Left ventricle myocardium inferior (tissue), 1 donor: ENCODE data around the gene LRRC45. TPM values are rescaled to one million over a fixed set of nuclear protein-coding genes. Genes with fewer than 3 reads are reported as not detected.

Experiments
- DNase-seq: peaks from one replicate; pipeline ENCODE4 v3.0.0-alpha.2; 2020
- H3K27ac ChIP-seq: fragments of 200-600 bp; replicated peaks from 2 replicates; pipeline ENCODE4 v1.8.0; 2021
- H3K27me3 ChIP-seq: fragments of 200-600 bp; 2 replicates; pipeline ENCODE4 v1.8.0; 2021; ENCODE audit warnings: low read depth
- H3K36me3 ChIP-seq: fragments of 200-600 bp; 2 replicates; pipeline ENCODE4 v1.8.0; 2021
- H3K4me1 ChIP-seq: fragments of 200-600 bp; 2 replicates; pipeline ENCODE4 v1.8.0; 2021
- H3K4me3 ChIP-seq: fragments of 200-600 bp; 2 replicates; pipeline ENCODE4 v1.8.0; 2021; ENCODE audit warnings: mild to moderate bottlenecking, moderate library complexity
- H3K9me3 ChIP-seq: fragments of 200-600 bp; replicated peaks from 2 replicates; pipeline ENCODE4 v1.8.0; 2021
- CTCF ChIP-seq: fragments of 200-600 bp; IDR thresholded peaks from 2 replicates; pipeline ENCODE4 v1.8.0; 2021; ENCODE audit warnings: antibody characterized with exemption, mild to moderate bottlenecking, borderline replicate concordance
- intact Hi-C: fragments of 100-400 bp; cut with micrococcal nuclease; formaldehyde crosslinking; loops from one replicate; pipeline ENCODE4 v1.11.0; 2022
- total RNA-seq: library from RNA; stranded (reverse); fragmentation: NEBNext Ultra II Directional; extraction: Animal tissue kit (Norgen Biotek cat#: 25700); gene quantifications from one replicate; pipeline ENCODE4 v1.2.1, GENCODE V29; 2021
- donor health status: DM: no; HTN: yes; CAD: no; lungs with severe emphysema.

The LRRC45 gene
- total RNA-seq, 1 donor from 2014 or later: 4.3 TPM

GRCh38 chr17:82047914-82048570 lies 24.9 kb downstream of the LRRC45 start:
- Histone ChIP-seq H3K4me3 (no peak overlapping the region), H3K36me3 (peaks cover 34% of the 10 kb centered on the region), H3K9me3 (no peaks in the 10 kb centered on the region), H3K4me1 (peaks cover 32% of the 10 kb centered on the region), H3K27me3 (no peaks in the 10 kb centered on the region), H3K27ac (no peak overlapping the region)
- DNase-seq: no peak
- intact Hi-C loops: no loop called here
- TF ChIP-seq CTCF: no peak

- no peaks in the 10 kb centered on the region for H3K27me3 ChIP-seq
- H3K36me3 ChIP-seq: peaks cover 36% of the 10 kb centered on the region
- H3K4me3 ChIP-seq: no peak overlapping the region
- intact Hi-C loops: no loop called here
- no peaks in the 10 kb centered on the region for H3K9me3 ChIP-seq
- TF ChIP-seq CTCF: no peak
- H3K27ac ChIP-seq: no peak overlapping the region
- H3K4me1 ChIP-seq: peaks cover 37% of the 10 kb centered on the region
- DNase-seq: no peak
These were observed 25.5 kb downstream of the LRRC45 start for GRCh38 chr17:82048571-82048971.

- H3K36me3 ChIP-seq: peaks cover 42% of the 10 kb centered on the region
- H3K27ac ChIP-seq: no peak overlapping the region
- intact Hi-C loops: no loop called here
- no peaks in the 10 kb centered on the region for H3K9me3 ChIP-seq
- no peaks in the 10 kb centered on the region for H3K27me3 ChIP-seq
- no peak for TF ChIP-seq CTCF
- H3K4me3 ChIP-seq: no peak overlapping the region
- DNase-seq: no peak
- peaks cover 42% of the 10 kb centered on the region for H3K4me1 ChIP-seq
These were observed 26.0 kb downstream of the LRRC45 start for GRCh38 chr17:82049106-82049505.

- Histone ChIP-seq H3K4me1 (peaks cover 44% of the 10 kb centered on the region), H3K36me3 (peaks cover 46% of the 10 kb centered on the region), H3K27me3 (no peaks in the 10 kb centered on the region), H3K4me3 (peak overlapping the region; percentile 91), H3K9me3 (no peaks in the 10 kb centered on the region), H3K27ac (no peak overlapping the region)
- intact Hi-C loops: no loop called here
- no peak for DNase-seq
- TF ChIP-seq CTCF: no peak
These were observed 26.4 kb downstream of the LRRC45 start for GRCh38 chr17:82049521-82049971.

- intact Hi-C loops: no loop called here
- Histone ChIP-seq H3K36me3 (peaks cover 53% of the 10 kb centered on the region), H3K4me3 (peak overlapping the region; percentile 91)
These were observed 27.2 kb downstream of the LRRC45 start for GRCh38 chr17:82050152-82050760.

More at GRCh38 chr17:82050152-82050760, 27.2 kb downstream of the LRRC45 start:
- no peaks in the 10 kb centered on the region for H3K9me3 ChIP-seq
- H3K4me1 ChIP-seq: peaks cover 44% of the 10 kb centered on the region
- H3K27ac ChIP-seq: no peak overlapping the region
- no peak for TF ChIP-seq CTCF
- DNase-seq: no peak
- no peaks in the 10 kb centered on the region for H3K27me3 ChIP-seq
